OCI-LY7 (cell line): ENCODE results near the gene ARHGAP24.

Source experiments
- EZH2phosphoT487 ChIP-seq: fragments of 200-600 bp; sonication (generic); IDR thresholded peaks from 2 replicates; pipeline ENCODE4 v1.6.1; 2018; ENCODE audit warnings: low read depth, borderline replicate concordance, mild to moderate bottlenecking, mixed run types, antibody characterized with exemption, low read length, moderate library complexity, mixed read lengths
- TF ChIP-seq, protein P1 (sequence below): fragments of 200-600 bp; sonication (generic); conservative IDR thresholded peaks from 2 replicates; pipeline ENCODE4 v1.5.1; 2014; ENCODE audit warnings: mild to moderate bottlenecking, antibody characterized with exemption, low read length, moderate library complexity, mixed read lengths

DNA sequence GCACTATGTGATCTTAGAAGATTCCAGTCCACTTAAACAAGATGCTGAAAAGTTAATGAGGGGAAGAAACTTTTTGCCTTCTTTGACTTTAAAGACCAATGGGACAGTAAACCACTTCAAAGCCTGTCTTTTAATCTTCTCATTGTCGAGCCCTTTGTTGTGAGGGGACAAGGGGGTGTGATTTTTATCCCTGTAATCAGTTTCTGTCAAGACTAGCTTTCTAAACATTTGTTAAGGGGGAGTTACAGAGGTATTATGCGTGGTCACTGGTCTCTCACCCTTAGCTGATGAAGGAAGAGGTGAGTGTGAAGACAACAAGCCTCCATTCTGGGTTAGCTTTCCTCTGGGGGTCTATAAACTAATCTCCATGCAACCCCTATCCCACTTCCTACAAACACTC is 409.3 kb downstream of the ARHGAP24 start:
- TF ChIP-seq, protein P1, sequence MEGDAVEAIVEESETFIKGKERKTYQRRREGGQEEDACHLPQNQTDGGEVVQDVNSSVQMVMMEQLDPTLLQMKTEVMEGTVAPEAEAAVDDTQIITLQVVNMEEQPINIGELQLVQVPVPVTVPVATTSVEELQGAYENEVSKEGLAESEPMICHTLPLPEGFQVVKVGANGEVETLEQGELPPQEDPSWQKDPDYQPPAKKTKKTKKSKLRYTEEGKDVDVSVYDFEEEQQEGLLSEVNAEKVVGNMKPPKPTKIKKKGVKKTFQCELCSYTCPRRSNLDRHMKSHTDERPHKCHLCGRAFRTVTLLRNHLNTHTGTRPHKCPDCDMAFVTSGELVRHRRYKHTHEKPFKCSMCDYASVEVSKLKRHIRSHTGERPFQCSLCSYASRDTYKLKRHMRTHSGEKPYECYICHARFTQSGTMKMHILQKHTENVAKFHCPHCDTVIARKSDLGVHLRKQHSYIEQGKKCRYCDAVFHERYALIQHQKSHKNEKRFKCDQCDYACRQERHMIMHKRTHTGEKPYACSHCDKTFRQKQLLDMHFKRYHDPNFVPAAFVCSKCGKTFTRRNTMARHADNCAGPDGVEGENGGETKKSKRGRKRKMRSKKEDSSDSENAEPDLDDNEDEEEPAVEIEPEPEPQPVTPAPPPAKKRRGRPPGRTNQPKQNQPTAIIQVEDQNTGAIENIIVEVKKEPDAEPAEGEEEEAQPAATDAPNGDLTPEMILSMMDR, result no peak
- no peak for TF ChIP-seq EZH2phosphoT487
